Testis (tissue), 3 donors: ENCODE measurements around the gene ADAMTS6. TPM values are rescaled to one million over a fixed set of nuclear protein-coding genes. Genes with fewer than 3 reads are reported as not detected.
"Not testable (repeated sequence)": the region's sequence is repeated elsewhere in the genome, so short reads cannot be mapped to it uniquely, and the experiment has no call there.

ENCODE experiments used
- DNase-seq: peaks from one replicate; pipeline ENCODE4 v3.0.0-alpha.2; 2019
- H3K27ac ChIP-seq, 2 donors: fragments of 200-600 bp; sonication (generic); one replicate each; pipeline ENCODE4 v1.5.1; 2019
- H3K27me3 ChIP-seq: fragments of 200-600 bp; sonication (generic); one replicate; pipeline ENCODE4 v1.5.1; 2019
- H3K36me3 ChIP-seq: fragments of 200-600 bp; sonication (generic); one replicate; pipeline ENCODE4 v1.5.1; 2017; ENCODE audit warnings: low read depth; ENCODE audit errors: missing control alignments
- H3K4me1 ChIP-seq: fragments of 200-600 bp; sonication (generic); one replicate; pipeline ENCODE4 v1.5.1; 2019
- H3K4me3 ChIP-seq, 2 donors: fragments of 200-600 bp; sonication (generic); one replicate each; pipeline ENCODE4 v1.5.1; 2017 to 2019
- H3K9me3 ChIP-seq: fragments of 200-600 bp; sonication (generic); one replicate; pipeline ENCODE4 v1.5.1; 2017
- CTCF ChIP-seq, 3 experiments: fragments of 450-650 bp in 2 of 3; fragments of 200-600 bp in 1 of 3; sonication (generic) in 1 of 3; IDR thresholded peaks; one replicate each; pipeline ENCODE4 v1.5.1; 2016 to 2019; ENCODE audit warnings: antibody characterized with exemption in 3 of 3, mild to moderate bottlenecking in 2 of 3, moderate library complexity in 1 of 3
- POLR2A ChIP-seq: fragments of 450-650 bp; IDR thresholded peaks from one replicate; pipeline ENCODE4 v1.6.1; 2017; ENCODE audit warnings: antibody characterized with exemption, mild to moderate bottlenecking, moderate library complexity
- WGBS, 2 donors: methylation state at CpG; one replicate each; pipeline ENCODE4 v1.1.5; 2018; 5-methylcytosine and 5-hydroxymethylcytosine counted together
- intact Hi-C: fragments of 100-400 bp; cut with DNase I; formaldehyde crosslinking; loops from one replicate; pipeline ENCODE4 v1.15.1; 2023; ENCODE audit warnings: low total_unique reads
- polyA plus RNA-seq: library from polyadenylated mRNA; stranded (reverse); fragments of 350-450 nt; fragmentation: Illumina TruSeq; extraction: RNeasy Lipid Tissue Mini Kit (QIAGEN cat#74804); gene quantifications from one replicate; pipeline ENCODE4 v1.2.3, GENCODE V29; 2014; ENCODE audit warnings: low read depth, low replicate concordance; ENCODE audit not compliant: insufficient read depth
- total RNA-seq, 2 donors: library from RNA; depleted of rRNA; stranded (reverse); fragments of >200 nt; gene quantifications; one replicate each; pipeline ENCODE4 v1.2.3, GENCODE V29; 2016

The ADAMTS6 gene
- total and polyA plus RNA-seq, 3 donors from 2014 or later = 4.1 to 43.1 (median 25.5) TPM

GRCh38 chr5:65329266-65329665 lies 152.5 kb downstream of the ADAMTS6 start:
- H3K4me3 ChIP-seq = no peak overlapping the region
- no peaks in the 10 kb centered on the region for H3K36me3 ChIP-seq
- DNase-seq = no peak
- no peaks in the 10 kb centered on the region for H3K27me3 ChIP-seq
- H3K9me3 ChIP-seq = no peaks in the 10 kb centered on the region
- no peaks in the 10 kb centered on the region for H3K4me1 ChIP-seq
- intact Hi-C loops = no loop called here
- TF ChIP-seq CTCF (IDR thresholded peaks at IDR 0.05) (no peak), POLR2A (no peak)
- no peak overlapping the region for H3K27ac ChIP-seq
- WGBS, 2 donors = 51 to 61% methylated on average over 2 of the region's 2 CpGs

GRCh38 chr5:65327582-65327981 lies 154.1 kb downstream of the ADAMTS6 start:
- no peak for DNase-seq
- H3K27ac ChIP-seq = no peak overlapping the region
- TF ChIP-seq CTCF (IDR thresholded peaks at IDR 0.05) (no peak), POLR2A (no peak)
- no peaks in the 10 kb centered on the region for H3K36me3 ChIP-seq
- intact Hi-C loops = no loop called here
- no peaks in the 10 kb centered on the region for H3K9me3 ChIP-seq
- H3K27me3 ChIP-seq = no peaks in the 10 kb centered on the region
- H3K4me3 ChIP-seq = no peak overlapping the region
- whole genome bisulfite sequencing, 2 donors = 77 to 81% methylated on average over 1 of the region's 1 CpG
- no peaks in the 10 kb centered on the region for H3K4me1 ChIP-seq

GRCh38 chr5:65326922-65327321 lies 154.8 kb downstream of the ADAMTS6 start:
- no peak for DNase-seq
- no peak overlapping the region for H3K4me3 ChIP-seq
- intact Hi-C loops = no loop called here
- H3K27me3 ChIP-seq = no peaks in the 10 kb centered on the region
- no peaks in the 10 kb centered on the region for H3K4me1 ChIP-seq
- no peaks in the 10 kb centered on the region for H3K36me3 ChIP-seq
- 87 to 98% methylated on average over 1 of the region's 1 CpG for WGBS, 2 donors
- H3K27ac ChIP-seq = no peak overlapping the region
- no peaks in the 10 kb centered on the region for H3K9me3 ChIP-seq
- TF ChIP-seq CTCF (IDR thresholded peaks at IDR 0.05) (no peak), POLR2A (no peak)

GRCh38 chr5:65324226-65324625 lies 157.5 kb downstream of the ADAMTS6 start:
- no peaks in the 10 kb centered on the region for H3K36me3 ChIP-seq
- intact Hi-C loops = no loop called here
- DNase-seq = no peak
- H3K27ac ChIP-seq = no peak overlapping the region
- no peaks in the 10 kb centered on the region for H3K27me3 ChIP-seq
- no peak for TF ChIP-seq POLR2A
- no peak for TF ChIP-seq CTCF (IDR thresholded peaks at IDR 0.05)
- H3K4me1 ChIP-seq = no peaks in the 10 kb centered on the region
- H3K4me3 ChIP-seq = no peak overlapping the region
- 85 to 100% methylated on average over 1 of the region's 1 CpG for WGBS, 2 donors
- no peaks in the 10 kb centered on the region for H3K9me3 ChIP-seq

GRCh38 chr5:65320704-65321103 lies 161.0 kb downstream of the ADAMTS6 start:
- intact Hi-C loops, H3K36me3 ChIP-seq, DNase-seq, H3K4me3 ChIP-seq, H3K27me3 ChIP-seq, H3K27ac ChIP-seq, H3K9me3 ChIP-seq, H3K4me1 ChIP-seq: not testable (repeated sequence)
- 91 to 96% methylated on average over 1 of the region's 1 CpG for WGBS, 2 donors
